ENCODE measurements around the gene PLEKHA1. TPM values are rescaled to one million over a fixed set of nuclear protein-coding genes. Genes with fewer than 3 reads are reported as not detected.

PLEKHA1 gene
- total and polyA plus RNA-seq, 2 of the 13 experiments (the other 11 are each of a cell fraction or from before 2014, with no cell fraction given), result 32.2 to 53.3 TPM

DNA sequence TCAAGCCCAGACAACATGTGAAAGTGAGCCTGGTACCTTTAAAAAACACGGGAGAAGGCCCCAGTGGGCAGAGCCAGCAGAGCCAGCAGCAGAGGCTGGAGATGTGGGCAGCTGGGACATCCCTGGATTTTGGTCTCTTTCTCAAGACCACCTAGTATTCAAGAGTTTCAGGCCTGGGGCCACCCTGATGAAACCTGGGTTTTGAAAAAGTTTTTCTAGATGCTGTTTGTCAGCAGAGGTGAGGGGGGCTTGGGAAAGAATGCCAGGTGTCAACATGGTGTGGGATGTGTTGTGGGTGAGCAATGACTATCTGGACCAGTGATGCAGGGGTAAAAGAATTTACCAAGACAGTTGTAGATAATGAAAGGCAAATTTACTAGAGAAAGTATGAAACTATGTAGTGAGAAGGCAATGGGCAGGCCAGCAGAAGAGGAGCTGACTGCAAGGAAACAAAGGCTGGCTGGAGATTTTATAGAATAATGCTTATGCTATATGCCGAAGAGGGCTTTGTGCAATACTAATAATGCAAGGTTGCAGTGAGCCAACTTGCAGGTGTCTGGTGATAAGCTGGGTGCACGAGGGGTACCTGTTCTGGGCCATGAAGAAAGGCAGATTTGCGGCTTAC is 28.1 kb upstream of the PLEKHA1 start:
- Histone ChIP-seq H3K79me2 (ENCODE audit: insufficient read depth, low read length) (no peaks in the 10 kb centered on the region), H3K4me2 (ENCODE audit: low read depth, low read length) (no peak overlapping the region), H3K27me3 (ENCODE audit: control insufficient read depth in 1 of 2, insufficient read depth in 2 of 2, low read length in 2 of 2) (no peaks in the 10 kb centered on the region), H2AFZ (ENCODE audit: low read length) (no peak overlapping the region), H4K20me1 (ENCODE audit: insufficient read depth, low read length) (no peaks in the 10 kb centered on the region), H3K36me3 (replicated peaks in 1 of 2; ENCODE audit: control insufficient read depth in 1 of 2, insufficient read depth in 2 of 2, low read length in 2 of 2) (no peaks in the 10 kb centered on the region), H3K9ac (ENCODE audit: insufficient read depth, low read depth, low read length) (no peak overlapping the region), H3K27ac (ENCODE audit: extremely low read length, insufficient read depth, low read length) (no peak overlapping the region), H3K9me3 (ENCODE audit: low read length) (peaks cover 6% of the 10 kb centered on the region; the same call in 1 of the 2 replicates), H3K4me3 (replicated peaks in 1 of 3; ENCODE audit: insufficient read depth in 1 of 3, low read depth in 2 of 3, low read length in 3 of 3) (no peak overlapping the region), H3K4me1 (ENCODE audit: insufficient read depth, low read length) (peaks cover 77% of the 10 kb centered on the region)
- no peak for FAIRE-seq
- in situ Hi-C loops (cut with HindIII; ENCODE audit: extremely low pct_ligation_motif_present, low pct_unique_long_range_greater_than_20kb) (loop anchor here (5.0 kb wide), 1 partner anchor 91 kb away; no protein-coding TSS in a partner anchor), intact Hi-C loops (cut with micrococcal nuclease; ENCODE audit: unreplicated experiment) (no loop called here)
- no peak for DNase-seq (ENCODE audit: low spot score)
- ATAC-seq, result no peak
- no TSS peak for BruUV-seq (replicated peaks)
- ChIA-PET POLR2A (no interaction called here), CTCF (ENCODE audit: low intra/inter-chr PET ratio, low total read pairs) (no interaction called here)
- TF ChIP-seq ZNF776 (CRISPR knock-in tag; IDR thresholded peaks at IDR 0.05) (no peak), ZNF678 (CRISPR knock-in tag; IDR thresholded peaks at IDR 0.05) (peak; percentile 99; the same call in 1 of the 2 replicates)
- WGBS (ENCODE audit: low lambda C conversion rate), result 96% methylated on average over 4 of the region's 4 CpGs

DNA sequence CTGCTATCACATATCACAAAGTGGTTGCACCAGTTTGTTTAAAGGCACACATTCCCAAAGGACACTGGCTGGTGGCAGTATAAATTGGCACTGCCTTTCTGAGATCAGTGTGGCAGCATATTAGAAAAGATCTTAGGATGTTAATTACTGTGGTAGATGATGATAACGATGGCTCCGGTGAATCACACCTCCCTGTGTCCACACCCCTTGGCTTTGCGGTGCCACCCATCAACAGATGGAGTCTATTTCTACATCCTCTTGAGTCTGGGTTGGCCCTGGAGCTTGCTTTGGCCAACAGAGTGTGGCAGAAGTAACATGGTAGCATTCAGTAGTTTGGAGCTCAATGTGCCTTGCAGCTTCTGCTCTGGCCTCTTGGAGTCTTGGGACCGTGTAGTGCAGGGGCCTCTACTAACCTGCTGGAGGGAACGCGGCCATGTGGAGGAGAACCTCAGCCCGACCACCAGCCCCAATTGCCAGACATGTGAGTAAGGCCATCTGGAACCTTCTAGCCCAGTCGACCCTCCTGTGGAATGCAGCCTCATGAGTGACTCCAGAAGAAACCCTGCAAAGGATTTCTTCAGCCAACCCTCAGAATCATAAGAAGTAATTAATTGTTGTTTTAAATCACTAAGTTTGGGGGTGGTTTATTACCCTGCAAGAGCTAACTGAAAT is 27.2 kb upstream of the PLEKHA1 start:
- DNase-seq (ENCODE audit: low spot score), result no peak
- H2AFZ ChIP-seq (ENCODE audit: low read length), result no peak overlapping the region
- no peaks in the 10 kb centered on the region for H3K79me2 ChIP-seq (ENCODE audit: insufficient read depth, low read length)
- no TSS peak for BruUV-seq (replicated peaks)
- ATAC-seq, result no peak
- H3K27me3 ChIP-seq (ENCODE audit: control insufficient read depth in 1 of 2, insufficient read depth in 2 of 2, low read length in 2 of 2), result no peaks in the 10 kb centered on the region
- no peaks in the 10 kb centered on the region for H4K20me1 ChIP-seq (ENCODE audit: insufficient read depth, low read length)
- in situ Hi-C loops (cut with HindIII; ENCODE audit: extremely low pct_ligation_motif_present, low pct_unique_long_range_greater_than_20kb), result loop anchor here (5.0 kb wide), 1 partner anchor 90 kb away; no protein-coding TSS in a partner anchor
- H3K27ac ChIP-seq (ENCODE audit: extremely low read length, insufficient read depth, low read length), result no peak overlapping the region
- peaks cover 6% of the 10 kb centered on the region; the same call in 1 of the 2 replicates for H3K9me3 ChIP-seq (ENCODE audit: low read length)
- H3K36me3 ChIP-seq (replicated peaks in 1 of 2; ENCODE audit: control insufficient read depth in 1 of 2, insufficient read depth in 2 of 2, low read length in 2 of 2), result no peaks in the 10 kb centered on the region
- ChIA-PET CTCF (ENCODE audit: low intra/inter-chr PET ratio, low total read pairs) (no interaction called here), POLR2A (interaction anchor here (3.0 kb wide), 1 partner anchor 27 kb away, joined by 25 read pairs; the partner anchor contains the start of gene PLEKHA1)
- intact Hi-C loops (cut with micrococcal nuclease; ENCODE audit: unreplicated experiment), result no loop called here
- peaks cover 78% of the 10 kb centered on the region for H3K4me1 ChIP-seq (ENCODE audit: insufficient read depth, low read length)
- no peak overlapping the region for H3K9ac ChIP-seq (ENCODE audit: insufficient read depth, low read depth, low read length)
- TF ChIP-seq ZNF687 (CRISPR knock-in tag; IDR thresholded peaks at IDR 0.05) (peak; percentile 26), ZUFSP (CRISPR knock-in tag; IDR thresholded peaks at IDR 0.05; ENCODE audit: borderline replicate concordance) (no peak), ZNF20 (CRISPR knock-in tag; IDR thresholded peaks at IDR 0.05) (no peak), ZFAT (CRISPR knock-in tag; conservative IDR thresholded peaks at IDR 0.05) (no peak), ZNF543 (CRISPR knock-in tag; IDR thresholded peaks at IDR 0.05) (no peak), CREB1 (IDR thresholded peaks at IDR 0.05) (no peak), CREB1 (CRISPR knock-in tag; IDR thresholded peaks at IDR 0.05) (no peak)
- H3K4me3 ChIP-seq (replicated peaks in 1 of 3; ENCODE audit: insufficient read depth in 1 of 3, low read depth in 2 of 3, low read length in 3 of 3), result no peak overlapping the region
- no peak for FAIRE-seq
- H3K4me2 ChIP-seq (ENCODE audit: low read depth, low read length), result no peak overlapping the region
- WGBS (ENCODE audit: low lambda C conversion rate), result 98% methylated on average over 5 of the region's 8 CpGs
